Measurements from ENCODE around the gene KIAA0930.
"Not testable (repeated sequence)": the region's sequence is repeated elsewhere in the genome, so short reads cannot be mapped to it uniquely, and the experiment has no call there.

The KIAA0930 gene

DNA sequence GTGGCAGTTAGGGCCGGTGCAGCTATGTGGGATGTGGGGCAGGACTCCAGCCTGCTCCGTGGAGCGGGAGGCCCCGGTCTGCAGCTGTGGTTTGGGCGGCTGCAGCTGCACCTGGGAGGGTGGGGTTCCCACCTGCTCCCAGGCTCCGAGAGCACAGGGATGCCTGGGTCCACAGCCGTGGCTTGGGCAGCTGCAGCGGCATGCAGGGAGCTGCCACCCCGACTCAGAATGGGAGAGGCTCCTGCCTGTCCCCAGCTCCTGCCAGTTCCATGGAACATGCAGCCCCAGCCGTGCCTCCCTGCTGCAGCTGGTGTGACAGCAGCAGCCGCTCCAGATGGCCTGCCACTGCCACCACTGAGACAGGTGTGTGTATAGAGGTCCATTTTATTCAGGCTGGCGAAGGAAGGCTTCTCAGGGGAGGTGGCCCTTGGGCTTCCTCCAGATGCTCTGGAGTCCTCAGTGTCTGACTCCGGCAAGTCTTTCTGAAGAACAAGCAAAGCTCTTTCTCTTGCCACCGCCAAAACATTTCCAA is 22.3 kb upstream of the KIAA0930 start:
- no peak for DNase-seq (ENCODE audit: low spot score)

DNA sequence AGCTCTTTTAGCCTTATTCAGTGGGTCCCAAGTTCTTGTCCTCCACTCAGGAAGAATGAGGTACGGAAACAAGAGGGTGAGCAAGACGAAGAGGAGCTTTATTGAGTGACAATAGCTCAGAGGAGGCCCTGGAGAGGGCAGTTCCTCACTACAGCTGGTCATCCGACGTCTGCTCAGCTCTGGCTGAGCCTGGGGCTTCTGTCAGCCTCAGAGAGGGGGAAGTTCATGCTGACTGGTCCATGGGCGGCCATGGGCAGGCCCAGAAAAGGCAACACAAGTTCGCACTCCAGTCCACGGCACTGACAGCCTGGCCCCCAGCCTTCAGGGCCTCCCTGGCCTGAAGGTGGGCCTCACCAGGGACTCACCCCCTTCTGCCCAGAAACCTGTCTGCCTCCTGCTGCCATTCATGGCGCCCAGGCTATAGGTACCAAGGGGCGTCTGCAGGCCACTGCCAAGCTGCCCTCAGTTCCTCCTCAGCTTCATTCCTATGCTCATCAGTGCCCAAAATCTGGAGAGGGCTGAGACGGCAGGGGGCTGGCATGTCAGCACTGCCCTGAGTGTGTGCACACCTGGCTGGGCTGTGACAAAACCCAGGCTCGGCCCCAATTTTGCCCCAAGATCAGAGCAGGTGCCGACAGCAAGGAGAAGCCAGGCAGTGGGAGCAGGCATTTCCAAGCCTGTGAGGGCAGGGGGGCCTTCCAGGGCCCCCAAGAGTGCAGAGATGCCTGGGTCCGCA is 21.7 kb upstream of the KIAA0930 start:
- no peak for DNase-seq (ENCODE audit: low spot score)

DNA sequence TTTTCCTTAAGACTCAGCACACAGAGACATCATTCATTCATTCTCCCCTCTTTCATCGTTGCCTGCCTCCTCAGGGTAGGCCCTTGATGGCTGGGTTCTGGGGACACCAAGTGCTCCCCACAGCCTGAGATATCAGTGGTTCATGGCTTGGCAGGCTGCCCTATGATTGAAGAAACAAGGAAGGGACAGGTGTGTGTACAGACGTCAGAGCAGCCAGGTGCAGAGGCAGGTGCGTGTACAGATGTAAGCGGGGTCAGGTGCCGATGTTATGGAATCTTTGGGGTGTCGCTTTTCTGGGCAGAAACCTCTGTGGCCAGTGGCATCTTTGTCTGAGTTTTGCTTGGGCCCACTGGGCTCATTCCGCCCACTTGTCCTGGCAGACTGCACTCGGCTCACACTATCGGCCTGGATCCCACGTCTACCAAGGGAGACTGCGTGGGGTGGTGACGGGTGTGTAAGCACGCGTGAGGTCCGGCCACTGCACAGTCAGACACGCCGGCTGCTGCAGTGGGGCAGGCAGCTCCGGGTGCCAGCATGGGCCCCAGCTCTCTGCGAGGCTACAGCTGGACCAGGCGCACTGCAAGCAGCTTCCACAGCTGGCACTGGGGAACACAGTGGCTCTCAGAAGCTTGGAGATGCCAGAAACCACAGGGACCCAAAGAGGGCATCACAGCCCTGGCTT is 20.9 kb upstream of the KIAA0930 start:
- no peak for DNase-seq (ENCODE audit: low spot score)

DNA sequence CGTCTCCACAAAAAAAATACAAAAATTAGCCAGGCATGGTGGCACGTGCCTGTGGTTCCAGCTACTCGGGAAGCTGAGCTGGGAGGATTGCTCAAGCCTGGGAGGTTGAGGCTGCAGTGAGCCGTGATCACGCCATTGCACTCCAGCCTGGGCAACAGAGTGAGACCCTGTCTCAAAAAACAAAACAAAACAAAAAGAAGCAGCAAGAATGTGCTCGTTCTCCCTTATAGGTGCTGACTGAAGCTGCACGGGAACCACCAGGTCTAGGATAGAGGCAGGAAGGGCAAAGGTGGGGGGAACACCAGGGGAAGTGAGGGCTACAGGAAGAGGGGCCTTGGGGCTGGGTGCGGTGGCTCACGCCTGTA is 19.7 kb upstream of the KIAA0930 start:
- DNase-seq (ENCODE audit: low spot score) = not testable (repeated sequence)

DNA sequence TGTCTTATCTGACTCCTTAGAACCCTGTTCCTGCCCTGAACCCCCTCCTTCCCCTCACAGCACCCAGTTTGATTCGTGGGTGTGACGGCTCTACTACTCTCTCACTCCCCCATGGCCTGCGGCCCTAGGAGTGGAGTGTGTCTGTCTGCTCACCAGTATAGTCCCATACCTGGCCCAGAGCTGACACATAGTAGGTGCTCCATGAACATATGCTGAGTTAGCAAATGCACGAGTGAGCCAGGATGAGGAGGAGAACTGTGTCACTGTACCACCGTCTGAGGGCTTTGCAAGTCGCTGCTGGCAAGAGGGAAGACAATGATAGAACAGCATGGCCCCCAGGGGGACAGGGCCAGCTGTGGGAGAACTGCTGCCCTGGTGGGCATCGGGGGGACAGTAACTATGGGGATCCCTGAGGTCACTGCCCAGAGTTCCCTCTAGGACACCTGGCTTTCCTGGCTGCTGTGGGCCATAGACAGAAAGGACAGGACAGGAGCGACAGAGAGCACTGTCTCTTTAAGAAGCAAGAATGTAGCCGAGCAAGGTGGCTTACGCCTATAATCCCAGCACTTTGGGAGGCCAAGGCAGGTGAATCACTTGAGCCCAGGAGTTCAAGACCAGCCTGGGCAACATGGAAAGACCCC is 19.2 kb upstream of the KIAA0930 start:
- no peak for DNase-seq (ENCODE audit: low spot score)

DNA sequence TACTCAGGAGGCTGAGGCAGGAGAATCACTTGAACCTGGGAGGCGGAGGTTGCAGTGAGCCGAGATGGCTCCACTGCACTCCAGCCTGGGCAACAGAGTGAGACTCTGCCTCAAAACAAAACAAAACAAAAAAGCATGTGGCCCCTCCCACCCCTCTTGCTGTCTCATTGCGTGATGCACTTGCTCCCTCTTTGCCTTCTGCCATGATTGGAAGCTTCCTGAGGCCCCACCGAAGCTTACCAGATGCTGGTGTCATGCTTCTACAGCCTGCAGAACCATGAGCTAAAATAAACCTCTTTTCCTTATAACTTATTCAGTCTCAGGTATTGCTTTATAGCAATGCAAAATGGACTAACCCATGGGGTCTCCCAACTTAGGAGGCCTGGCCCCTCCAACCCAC is 17.2 kb upstream of the KIAA0930 start:
- not testable (repeated sequence) for DNase-seq (ENCODE audit: low spot score)

DNA sequence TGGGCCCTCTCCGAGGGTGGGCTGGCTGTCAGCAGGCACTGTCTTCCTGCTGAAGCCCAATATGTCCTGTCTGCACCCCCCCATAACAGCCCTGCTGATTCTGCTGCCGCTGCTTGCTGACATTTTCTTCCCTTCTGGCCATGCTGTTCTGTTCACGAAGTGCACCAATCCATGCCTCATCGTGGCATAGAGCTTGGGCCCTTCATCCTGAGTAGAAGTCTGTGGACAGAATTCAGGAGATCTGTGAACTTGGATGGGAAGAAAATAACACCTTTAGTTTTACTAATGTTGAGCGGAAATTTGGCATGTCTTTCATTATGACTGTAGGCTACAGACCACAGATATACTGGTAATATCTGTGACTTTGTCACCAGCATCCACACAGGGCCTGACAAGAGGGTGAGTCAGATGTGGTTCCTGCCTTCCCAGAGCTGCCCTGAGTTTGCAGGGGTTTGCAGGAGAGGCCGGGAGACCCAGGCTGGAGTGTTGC is 14.1 kb upstream of the KIAA0930 start:
- DNase-seq (ENCODE audit: low spot score) = no peak

DNA sequence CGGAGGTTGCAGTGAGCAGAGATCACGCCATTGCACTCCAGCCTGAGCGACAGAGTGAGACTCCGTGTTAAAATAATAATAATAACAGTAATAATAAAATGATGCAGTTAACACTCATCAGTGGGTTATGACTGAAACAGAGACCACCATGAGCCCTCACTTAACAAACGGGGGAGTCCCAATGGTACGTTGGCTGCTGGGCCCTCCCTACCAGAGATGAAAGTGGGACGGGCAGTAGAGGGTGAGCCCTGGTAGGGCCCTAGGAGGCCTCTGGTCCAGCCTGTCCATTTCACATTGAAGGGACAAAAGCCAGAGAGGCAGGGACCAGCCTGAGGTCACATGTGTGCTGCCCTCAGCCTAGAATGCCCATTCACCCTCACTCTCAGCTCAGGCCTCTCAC is 13.7 kb upstream of the KIAA0930 start:
- no peak for DNase-seq (ENCODE audit: low spot score)

DNA sequence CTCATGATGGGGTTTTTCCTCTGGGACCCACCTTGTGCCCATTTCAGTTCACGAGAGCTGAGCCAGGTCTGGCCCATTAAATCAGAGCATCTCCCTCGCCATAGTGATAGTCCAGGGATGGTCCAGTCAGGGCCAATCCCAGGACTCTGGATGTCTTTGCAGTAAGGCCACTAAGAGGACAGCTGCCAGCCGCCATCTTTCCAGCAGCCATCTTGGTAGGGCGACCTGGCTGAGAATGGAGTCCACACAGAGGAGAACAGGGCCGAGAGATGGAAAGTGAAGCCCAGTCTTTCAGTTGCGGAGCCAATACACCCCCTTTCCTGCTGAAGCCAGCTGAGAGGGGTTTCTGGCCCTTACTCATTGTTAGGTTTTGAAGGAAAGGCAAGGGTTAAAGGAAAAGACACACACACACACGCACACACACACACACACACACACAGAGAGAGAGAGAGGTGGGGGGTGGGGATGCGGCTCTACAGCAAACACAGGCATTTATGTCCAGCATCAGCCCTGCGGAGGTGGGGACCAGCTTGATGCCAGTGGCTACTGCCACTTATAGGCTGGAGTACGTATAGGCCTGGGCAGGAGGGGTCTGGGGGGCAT is 12.4 kb upstream of the KIAA0930 start:
- DNase-seq (ENCODE audit: low spot score) = no peak

DNA sequence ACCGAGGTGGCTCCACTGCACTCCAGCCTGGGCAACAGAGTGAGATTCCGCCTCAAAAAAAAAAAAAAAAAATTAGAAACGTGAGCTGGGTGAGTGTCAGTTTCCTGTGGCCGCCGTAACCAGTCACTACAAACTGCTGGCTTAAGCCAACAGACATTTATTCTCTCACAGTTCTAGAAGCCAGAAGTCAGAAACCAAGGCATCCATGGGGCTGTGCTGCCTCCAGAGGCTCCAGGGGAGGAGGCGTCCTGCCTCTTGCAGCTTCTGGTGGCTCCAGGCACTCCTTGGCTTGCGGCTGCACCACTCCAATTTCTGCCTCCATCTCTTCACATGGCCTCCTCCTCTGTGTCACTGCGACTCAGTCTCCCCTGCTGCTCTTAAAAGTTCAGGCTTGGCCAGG is 11.1 kb upstream of the KIAA0930 start:
- no peak for DNase-seq (ENCODE audit: low spot score)

DNA sequence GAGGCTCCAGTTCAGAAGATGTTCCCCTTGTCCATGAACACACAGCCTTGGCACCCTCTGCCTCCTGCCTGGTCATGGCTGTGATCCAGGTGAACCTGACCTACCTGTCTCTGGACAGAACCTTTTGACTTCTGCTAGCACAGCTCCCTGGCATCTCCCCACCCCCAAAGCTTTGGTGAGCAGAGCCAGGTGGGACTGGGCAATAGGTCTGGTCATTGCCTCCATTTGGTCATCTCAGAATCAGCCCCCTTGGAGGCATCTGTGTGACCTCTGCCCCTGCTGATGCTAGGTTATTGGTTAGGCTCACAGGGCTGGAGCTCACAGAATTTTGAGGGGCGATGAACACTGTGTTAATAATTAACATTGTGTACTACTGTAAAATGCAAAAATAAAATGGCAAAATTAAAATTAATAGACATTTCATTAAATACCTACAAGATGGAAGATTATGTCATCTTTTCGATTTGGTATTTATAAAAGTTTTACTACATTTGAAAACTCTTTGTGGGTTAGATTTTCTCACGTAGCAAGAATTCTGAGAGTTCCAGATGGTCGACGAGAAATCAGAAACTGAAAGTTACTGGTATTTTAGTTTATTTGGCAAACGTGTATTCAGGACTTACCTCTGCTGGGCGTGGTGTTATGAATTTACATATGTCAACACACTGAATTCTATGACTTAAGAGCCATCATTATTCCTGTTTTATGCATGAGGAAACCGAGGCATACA is 8.3 kb upstream of the KIAA0930 start:
- DNase-seq (ENCODE audit: low spot score) = no peak

DNA sequence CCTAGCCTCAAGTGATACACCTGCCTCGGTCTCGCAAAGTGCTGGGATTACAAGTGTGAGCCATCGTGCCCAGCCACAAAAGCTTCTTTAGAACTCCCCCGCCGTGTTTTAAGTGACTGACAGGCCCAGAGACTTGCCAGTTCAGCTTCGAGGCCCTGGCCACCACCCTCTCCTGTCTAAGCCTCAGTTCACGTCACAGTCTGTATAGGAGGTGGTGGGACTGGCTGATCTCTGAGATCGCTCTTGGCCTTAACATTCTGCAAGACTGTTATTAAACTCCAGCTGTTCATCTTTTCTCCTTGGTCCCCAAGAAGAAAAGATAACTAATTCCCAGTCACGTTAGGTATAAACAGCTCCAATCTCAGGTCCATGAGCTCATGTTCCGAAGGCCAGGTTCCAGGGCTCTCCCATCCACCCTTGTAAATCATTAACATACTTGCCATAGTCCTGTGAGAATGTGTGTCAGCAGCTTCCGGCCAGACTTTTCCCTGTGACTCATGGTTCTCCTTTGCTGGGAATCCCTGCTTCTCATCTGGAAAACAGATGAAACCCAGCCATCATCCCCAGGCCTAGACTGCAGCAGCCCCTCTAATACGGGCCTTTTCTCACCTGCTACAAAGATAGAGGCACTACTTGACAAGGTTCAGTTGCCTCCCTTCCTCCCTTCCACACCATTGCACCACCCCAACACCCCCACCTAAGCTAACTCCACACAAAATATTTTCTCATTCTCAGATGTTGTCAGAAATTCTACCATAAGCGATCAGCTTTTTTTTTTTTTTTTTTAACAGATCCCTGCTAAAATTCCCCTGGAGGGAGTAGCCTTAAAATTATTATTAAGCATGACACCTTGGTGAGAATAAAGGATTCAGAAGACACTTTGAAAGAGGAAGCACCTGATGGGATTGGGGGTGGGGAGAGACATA is 5.6 kb upstream of the KIAA0930 start:
- DNase-seq (ENCODE audit: low spot score) = no peak

DNA sequence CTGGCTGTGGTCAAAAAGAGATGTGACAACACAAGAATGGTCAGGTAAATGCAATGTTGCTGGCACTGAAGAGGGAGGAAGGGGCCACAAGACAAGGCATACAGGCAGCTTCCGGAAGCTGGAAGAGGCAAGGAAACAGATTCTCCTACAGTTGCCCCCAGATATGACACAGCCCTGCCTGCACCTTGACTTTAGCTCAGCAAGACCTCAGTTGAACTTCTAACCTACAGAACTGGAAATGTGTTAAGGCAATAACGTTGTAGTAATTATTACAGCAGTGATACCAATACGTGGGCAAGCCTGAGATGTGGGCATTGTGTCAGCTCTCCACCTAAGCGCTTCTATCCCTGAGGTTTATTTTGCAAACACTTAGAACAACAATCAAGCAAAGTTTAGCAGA is 4.2 kb upstream of the KIAA0930 start:
- DNase-seq (ENCODE audit: low spot score) = no peak

DNA sequence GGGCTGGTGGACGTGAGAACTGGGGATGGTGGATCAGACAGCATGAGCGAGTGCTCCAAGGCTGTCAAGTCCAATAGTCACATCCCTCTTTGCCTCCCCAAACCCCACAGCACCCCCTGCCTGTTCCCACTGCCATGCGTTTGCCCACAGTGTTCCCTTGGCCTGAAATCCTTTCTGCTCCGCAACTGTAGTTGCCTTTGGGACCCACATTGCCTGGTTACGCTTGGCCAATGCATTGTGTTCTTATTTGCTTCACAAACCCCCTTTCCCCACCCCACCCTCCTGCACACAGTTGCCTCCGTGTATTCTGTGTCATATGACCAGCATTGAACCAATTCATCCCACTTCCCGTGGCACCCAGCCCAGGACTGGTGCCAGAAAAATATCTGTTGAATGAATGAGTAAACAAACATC is 2.1 kb upstream of the KIAA0930 start:
- DNase-seq (ENCODE audit: low spot score) = peak; percentile 79

DNA sequence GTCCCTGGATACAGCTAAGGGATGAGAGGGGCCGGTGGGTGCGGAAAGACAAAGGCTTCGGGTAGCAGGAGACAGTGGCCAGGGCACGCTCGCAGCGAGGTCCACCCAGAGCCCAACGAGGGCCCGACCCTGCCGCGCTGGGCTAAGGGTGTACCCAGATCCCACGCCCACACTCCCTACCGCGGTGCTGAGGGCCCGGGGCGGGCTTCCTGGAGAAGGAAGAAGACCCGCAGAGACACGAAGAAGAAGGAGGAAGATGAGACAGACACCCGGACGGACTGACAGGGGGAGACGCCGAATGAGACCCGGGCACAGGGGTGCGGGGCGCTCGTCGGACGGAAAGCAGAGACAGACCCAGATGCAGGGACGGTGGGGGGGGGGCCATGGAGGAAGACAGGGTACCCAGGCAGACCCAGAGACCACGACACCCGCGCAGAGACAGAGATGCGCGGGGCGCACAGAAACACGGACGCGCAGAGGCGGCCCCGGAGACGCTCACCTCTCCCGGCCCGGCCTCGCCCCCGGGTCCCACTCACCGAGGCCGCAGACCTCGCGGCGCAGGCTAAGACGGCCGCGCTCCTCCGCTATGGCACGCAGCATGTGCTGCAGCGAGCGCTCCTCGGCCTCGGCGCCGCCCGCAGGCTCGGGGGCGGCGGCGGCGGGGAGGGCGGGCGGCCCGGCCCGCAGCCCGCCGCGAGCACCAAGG is 437 bp downstream of the KIAA0930 start:
- no peak for DNase-seq (ENCODE audit: low spot score)

DNA sequence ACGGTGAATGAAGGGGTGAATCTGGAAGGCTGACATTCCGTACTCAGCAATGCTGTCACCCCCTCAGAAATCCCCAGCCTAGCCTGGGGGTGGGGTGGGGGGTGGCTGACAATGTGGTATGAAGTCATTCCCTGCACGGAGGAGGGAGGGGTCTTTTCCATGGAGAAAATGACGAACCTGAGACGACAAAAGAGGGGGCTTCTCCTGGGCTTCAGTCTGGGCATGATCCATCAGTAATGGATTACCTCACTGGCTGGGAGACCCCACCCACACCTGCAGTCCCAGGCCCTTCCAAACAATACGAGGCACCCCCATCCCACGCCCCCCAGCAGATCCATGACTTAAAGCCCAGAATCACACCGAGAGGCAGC is 1.0 kb downstream of the KIAA0930 start:
- DNase-seq (ENCODE audit: low spot score) = no peak

DNA sequence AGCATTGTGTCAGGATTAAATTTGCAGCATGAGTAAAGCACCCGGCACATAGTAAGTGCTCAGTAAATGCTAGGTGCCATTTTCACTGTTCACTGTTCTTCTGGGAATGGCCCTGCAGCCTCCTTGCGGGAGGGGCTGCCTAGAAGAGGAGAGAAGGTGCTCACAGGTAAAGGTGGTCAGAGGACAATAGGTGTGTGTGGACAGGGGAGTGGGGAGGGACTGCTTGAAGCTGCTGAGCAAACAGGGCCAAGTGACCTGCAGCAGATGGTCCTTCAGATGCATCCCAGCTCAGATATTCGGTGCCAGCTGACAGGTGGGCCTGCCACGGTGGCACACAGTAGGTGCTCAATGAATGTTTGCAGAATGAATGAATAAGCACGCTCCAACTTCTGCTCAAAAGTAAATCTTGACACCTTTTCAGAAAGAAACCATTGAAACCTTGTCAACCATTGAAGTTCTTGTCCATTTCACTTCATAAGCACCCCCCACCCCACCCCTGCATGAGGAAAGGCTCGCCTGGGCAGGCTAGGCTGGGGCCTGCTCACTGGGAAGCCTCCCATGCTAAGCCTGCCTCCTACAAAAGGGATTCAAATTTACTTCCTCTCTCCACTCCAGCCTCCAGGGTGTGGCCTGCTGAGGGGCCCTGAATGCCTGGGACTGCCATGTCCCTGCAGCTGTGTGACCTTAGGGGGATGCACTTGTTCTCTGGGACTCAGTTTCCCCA is 1.6 kb downstream of the KIAA0930 start:
- no peak for DNase-seq (ENCODE audit: low spot score)

DNA sequence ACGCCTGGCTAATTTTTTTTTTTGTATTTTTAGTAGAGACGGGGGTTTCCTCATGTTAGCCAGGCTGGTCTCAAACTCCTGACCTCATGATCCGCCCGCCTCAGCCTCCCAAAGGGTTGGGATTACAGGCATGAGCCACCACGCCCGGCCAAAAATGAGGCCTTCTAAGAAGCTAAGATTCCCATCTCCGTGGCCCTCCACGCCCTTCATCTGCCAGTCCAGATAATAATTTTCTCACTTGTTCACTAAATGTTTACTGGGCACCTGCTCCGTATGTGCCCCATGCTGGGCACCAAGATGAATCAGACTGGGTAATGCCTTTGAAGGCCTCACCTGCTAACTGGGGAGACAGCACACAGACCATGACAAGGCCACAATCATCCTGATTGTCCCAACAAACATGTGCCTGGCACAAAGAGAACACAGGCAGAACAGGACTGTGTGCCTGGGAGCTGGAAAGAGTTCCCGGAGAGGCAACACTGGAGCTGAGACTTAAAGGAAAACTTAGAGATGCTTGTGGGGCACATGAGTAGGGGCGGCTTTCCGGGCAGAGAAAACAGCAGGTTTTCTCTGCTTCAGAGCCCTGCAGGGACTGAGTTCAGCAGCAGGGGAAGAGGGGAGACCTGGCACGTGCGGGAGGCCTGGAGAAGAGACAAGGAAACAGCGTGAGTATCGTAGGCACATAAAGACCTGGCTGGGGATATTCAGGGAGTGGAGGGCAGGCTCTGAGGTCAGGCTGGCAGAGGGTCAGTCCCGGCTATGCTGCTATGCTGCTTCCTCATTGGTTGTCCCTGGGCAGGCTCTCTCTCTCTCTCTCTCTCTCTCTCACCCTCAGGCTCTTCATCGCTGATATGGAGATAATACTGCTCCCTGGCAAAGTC is 2.4 kb downstream of the KIAA0930 start:
- DNase-seq (ENCODE audit: low spot score) = no peak
